Measurements from ENCODE around the gene SAP30. TPM values are rescaled to one million over a fixed set of nuclear protein-coding genes. Genes with fewer than 3 reads are reported as not detected.

The SAP30 gene
- total RNA-seq, 1 donor from 2014 or later: 18.5 TPM

DNA sequence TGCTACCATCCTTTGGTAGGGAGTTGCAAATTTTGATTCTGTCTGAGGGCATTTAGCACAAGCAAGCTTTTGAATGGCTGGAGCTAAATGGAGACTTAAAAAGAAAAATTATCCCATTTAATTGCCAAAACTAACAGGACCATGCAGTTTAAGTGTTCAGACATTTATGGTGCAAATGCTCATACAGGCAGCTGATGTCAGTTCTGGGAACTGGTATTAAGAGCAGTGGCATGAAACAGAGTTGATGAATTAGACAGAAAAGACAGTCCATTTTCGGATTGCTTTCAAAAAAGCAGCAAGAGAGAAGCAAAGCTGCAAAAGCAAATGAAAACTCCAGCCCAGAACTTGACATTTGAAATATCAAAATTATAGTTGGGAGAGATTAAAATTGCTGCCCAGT lies 26.9 kb downstream of the SAP30 start:
- Mint-ChIP-seq H3K4me3 (ENCODE audit: unreplicated experiment) (no peak overlapping the region), H3K36me3 (ENCODE audit: low read depth) (peaks cover 17% of the 10 kb centered on the region), H3K4me1 (ENCODE audit: low read depth) (peaks cover 30% of the 10 kb centered on the region), H3K9me3 (ENCODE audit: low read depth) (peaks cover 6% of the 10 kb centered on the region), H3K27ac (ENCODE audit: unreplicated experiment) (no peak overlapping the region), H3K27me3 (ENCODE audit: low read depth) (no peaks in the 10 kb centered on the region)
- TF ChIP-seq, protein P1, sequence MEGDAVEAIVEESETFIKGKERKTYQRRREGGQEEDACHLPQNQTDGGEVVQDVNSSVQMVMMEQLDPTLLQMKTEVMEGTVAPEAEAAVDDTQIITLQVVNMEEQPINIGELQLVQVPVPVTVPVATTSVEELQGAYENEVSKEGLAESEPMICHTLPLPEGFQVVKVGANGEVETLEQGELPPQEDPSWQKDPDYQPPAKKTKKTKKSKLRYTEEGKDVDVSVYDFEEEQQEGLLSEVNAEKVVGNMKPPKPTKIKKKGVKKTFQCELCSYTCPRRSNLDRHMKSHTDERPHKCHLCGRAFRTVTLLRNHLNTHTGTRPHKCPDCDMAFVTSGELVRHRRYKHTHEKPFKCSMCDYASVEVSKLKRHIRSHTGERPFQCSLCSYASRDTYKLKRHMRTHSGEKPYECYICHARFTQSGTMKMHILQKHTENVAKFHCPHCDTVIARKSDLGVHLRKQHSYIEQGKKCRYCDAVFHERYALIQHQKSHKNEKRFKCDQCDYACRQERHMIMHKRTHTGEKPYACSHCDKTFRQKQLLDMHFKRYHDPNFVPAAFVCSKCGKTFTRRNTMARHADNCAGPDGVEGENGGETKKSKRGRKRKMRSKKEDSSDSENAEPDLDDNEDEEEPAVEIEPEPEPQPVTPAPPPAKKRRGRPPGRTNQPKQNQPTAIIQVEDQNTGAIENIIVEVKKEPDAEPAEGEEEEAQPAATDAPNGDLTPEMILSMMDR (IDR thresholded peaks at IDR 0.05): no peak
- DNase-seq (ENCODE audit: low spot score): no peak

DNA sequence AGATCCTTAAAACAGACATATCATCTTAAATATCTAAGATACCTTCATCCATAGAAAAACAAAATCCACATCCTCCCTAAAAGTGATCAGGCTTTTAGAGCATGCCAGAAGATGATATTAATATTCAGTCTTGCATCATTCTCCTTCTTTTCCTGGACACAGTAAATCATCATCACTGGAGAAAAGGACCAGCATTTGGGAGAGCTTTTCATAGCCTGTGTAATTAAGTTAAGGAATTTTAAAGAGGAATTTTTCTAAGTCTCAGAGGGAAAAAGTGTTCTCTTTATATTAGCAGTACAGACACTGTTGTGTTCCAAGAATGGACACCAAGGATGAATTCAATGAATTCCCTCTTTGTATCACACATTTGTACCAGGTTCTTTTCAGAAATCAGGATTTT lies 27.5 kb downstream of the SAP30 start:
- TF ChIP-seq, protein P1 (IDR thresholded peaks at IDR 0.05): no peak
- H3K4me3 Mint-ChIP-seq (ENCODE audit: unreplicated experiment): no peak overlapping the region
- H3K27ac Mint-ChIP-seq (ENCODE audit: unreplicated experiment): no peak overlapping the region
- DNase-seq (ENCODE audit: low spot score): no peak
- H3K9me3 Mint-ChIP-seq (ENCODE audit: low read depth): peaks cover 6% of the 10 kb centered on the region
- peaks cover 17% of the 10 kb centered on the region for H3K36me3 Mint-ChIP-seq (ENCODE audit: low read depth)
- no peaks in the 10 kb centered on the region for H3K27me3 Mint-ChIP-seq (ENCODE audit: low read depth)
- peaks cover 30% of the 10 kb centered on the region for H3K4me1 Mint-ChIP-seq (ENCODE audit: low read depth)

DNA sequence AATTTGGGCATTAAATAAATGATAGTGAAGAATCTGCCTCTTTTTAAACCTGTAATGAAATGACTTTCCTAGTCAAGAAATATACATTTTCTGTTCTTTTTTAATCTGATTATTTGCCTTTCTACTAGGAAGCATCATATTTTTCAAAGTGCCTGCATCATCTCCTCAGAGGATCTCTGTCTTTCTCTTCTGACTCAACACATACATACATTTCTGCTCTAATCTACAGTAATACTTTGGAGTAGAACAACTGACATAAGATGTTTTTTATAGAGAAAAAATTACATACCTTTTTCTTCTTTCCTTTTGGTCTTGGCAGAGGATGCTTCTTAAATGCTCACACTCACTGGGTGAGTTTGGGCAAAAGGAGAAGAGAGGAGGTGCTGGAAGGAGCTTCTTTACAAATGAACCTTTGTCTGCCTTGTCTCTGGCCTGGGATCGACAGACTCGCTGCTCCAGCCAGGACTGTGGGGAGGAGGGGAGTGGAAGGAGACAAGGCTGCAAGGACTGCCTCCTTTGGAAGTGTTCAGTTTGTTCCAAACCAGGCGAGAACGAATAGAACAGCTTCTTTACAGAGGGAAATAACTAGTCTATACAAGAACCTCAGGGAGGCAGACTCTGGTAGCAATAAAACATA lies 28.1 kb downstream of the SAP30 start, which contains the start of gene SCRG1:
Gene SCRG1 (minus strand): TSS at position 338 of the 637 bp plus-strand sequence. CDS start 7,702 bp downstream, outside the sequence.
- TF ChIP-seq, protein P1 (IDR thresholded peaks at IDR 0.05): no peak
- peaks cover 3% of the 10 kb centered on the region for H3K9me3 Mint-ChIP-seq (ENCODE audit: low read depth)
- peaks cover 30% of the 10 kb centered on the region for H3K4me1 Mint-ChIP-seq (ENCODE audit: low read depth)
- H3K27ac Mint-ChIP-seq (ENCODE audit: unreplicated experiment): no peak within 1 kb of the TSS
- DNase-seq (ENCODE audit: low spot score): no peak
- no peak within 1 kb of the TSS for H3K4me3 Mint-ChIP-seq (ENCODE audit: unreplicated experiment)
- peaks cover 15% of the 10 kb centered on the region for H3K36me3 Mint-ChIP-seq (ENCODE audit: low read depth)
- H3K27me3 Mint-ChIP-seq (ENCODE audit: low read depth): no peaks in the 10 kb centered on the region

DNA sequence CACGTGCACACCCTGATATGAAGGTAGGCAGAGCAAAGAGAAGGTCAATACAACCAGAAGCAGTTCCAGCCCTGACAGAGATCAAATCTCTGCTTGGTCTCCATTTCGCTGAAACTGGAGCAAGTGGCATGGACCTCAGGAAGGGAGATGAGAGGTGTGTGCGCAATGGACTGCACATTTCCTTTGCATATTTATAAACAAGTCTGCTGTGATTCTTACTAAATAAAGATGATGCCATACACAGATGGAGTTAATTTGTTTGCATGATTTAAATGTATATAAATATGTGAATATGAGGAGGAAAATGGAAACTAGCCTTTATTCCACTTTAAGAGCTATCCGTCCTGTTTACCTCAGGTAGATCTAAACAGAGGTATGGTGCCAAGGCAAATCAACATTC lies 30.3 kb downstream of the SAP30 start:
- TF ChIP-seq, protein P1 (IDR thresholded peaks at IDR 0.05): no peak
- H3K9me3 Mint-ChIP-seq (ENCODE audit: low read depth): no peaks in the 10 kb centered on the region
- no peak overlapping the region for H3K4me3 Mint-ChIP-seq (ENCODE audit: unreplicated experiment)
- no peak for DNase-seq (ENCODE audit: low spot score)
- peaks cover 21% of the 10 kb centered on the region for H3K4me1 Mint-ChIP-seq (ENCODE audit: low read depth)
- H3K27ac Mint-ChIP-seq (ENCODE audit: unreplicated experiment): no peak overlapping the region
- no peaks in the 10 kb centered on the region for H3K27me3 Mint-ChIP-seq (ENCODE audit: low read depth)
- peaks cover 12% of the 10 kb centered on the region for H3K36me3 Mint-ChIP-seq (ENCODE audit: low read depth)

DNA sequence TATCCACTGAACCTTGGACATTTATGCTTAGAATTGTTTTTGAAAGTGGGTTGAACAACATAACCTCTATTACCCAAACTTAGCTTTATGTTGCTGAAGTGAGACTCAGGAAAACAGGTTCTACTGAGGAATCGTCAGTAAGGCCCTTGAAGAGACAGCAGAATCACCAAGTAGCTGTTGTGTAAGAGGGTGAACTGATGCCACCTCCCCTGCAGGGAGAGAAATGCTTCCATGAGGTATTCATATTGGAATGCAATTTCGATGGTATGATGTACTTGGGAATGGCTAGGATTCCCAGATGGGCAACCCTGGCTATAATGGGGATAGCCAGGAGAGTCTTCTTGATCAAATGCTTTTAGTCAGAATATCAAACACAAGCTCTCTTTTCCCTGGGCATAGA lies 32.3 kb downstream of the SAP30 start:
- Mint-ChIP-seq H3K9me3 (ENCODE audit: low read depth) (no peaks in the 10 kb centered on the region), H3K27ac (ENCODE audit: unreplicated experiment) (no peak overlapping the region), H3K4me1 (ENCODE audit: low read depth) (peaks cover 2% of the 10 kb centered on the region), H3K4me3 (ENCODE audit: unreplicated experiment) (no peak overlapping the region), H3K27me3 (ENCODE audit: low read depth) (no peaks in the 10 kb centered on the region), H3K36me3 (ENCODE audit: low read depth) (peaks cover 14% of the 10 kb centered on the region)
- DNase-seq (ENCODE audit: low spot score): no peak
- TF ChIP-seq, protein P1 (IDR thresholded peaks at IDR 0.05): no peak

Data from chondrocyte (in vitro differentiated cells).